Stimulated activated CD8-positive, alpha-beta memory T cell treated with anti-CD3 and anti-CD28 coated beads, Interleukin-4, amount 100 ng/mL, for 1 hour (primary cell): Measurements from ENCODE around the gene SLC6A17.

Experiments used
- DNase-seq, 2 donors: peaks; one replicate each; pipeline ENCODE4 v3.0.0-alpha.2; 2020; ENCODE audit warnings: low read depth in 2 of 2, low spot score in 1 of 2

The SLC6A17 gene

DNA sequence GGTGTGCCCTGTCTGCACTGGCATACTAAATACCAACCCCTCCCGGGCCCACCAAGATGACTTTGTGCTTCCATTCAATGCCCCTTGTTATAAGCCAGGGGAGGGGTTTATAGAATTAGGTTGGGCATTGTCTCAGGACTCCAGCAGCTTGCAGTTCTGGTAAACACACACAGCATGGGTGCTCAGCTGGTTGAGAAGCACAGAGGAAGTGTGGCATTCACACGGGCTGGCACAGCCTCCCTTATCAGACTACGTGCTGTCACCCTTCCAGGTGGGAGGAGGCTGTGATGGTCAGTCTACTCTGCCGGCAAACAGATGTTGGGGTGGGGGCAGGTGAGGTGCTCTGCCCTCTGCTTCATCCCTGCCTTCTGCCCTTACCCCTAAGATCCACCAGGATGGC, 15.0 kb upstream of the SLC6A17 start:
- no peak for DNase-seq

DNA sequence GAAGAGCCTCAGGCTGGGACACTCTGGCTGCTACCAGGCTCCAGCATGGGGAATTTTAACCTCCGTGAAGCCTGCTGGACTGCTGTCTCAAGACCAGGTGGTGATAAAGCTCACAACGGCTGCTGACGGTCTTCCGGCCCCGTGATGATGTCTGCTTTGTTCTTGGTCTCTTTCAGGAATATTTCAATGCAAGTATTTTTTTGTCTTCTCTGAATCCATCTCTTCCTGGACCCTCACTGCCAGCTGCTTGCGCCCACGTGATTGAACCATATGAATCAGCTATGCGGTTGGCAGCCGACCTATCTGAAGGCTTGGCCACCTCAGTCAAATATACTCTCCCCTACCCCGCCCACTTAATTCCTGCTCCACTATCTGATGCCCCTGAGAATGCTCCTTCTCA, 14.6 kb upstream of the SLC6A17 start:
- DNase-seq: no peak

DNA sequence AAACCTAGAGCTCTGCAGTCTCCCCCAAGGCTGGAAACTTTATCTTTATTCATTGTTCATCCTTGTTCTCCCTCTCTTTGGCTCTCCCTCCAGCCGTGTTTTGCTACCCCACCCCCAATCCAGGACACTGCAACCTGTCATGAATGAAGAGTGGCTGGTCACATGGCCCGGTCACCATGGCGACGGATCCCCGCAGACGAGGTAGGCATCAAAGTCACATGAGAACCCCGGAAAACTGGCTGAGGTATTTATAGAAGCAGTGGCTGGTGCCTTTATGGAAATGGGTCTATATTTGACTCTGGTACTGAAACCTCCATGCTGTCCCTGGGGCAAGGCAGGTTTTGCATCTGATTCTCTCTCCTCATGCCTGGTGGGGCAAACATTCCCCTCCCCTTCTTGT, 13.4 kb upstream of the SLC6A17 start:
- DNase-seq: no peak

DNA sequence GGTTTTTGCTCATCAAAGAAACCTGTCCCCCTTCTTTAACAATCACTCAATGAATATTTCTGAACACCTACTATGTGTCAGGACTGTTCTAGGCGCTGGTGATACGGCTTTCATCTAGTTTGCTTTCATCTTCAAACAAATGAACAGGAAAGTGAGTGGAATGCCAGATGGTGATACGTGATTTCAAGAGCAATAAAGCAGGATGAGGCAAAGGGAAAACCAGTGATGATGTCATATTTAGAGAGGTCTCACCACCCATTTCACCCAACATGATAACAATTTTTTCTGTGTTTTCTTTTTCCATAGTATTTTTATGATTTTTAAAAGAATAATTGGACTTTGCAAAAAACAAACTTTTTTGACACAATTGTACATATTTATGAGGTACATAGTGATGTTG, 11.3 kb upstream of the SLC6A17 start:
- no peak for DNase-seq

DNA sequence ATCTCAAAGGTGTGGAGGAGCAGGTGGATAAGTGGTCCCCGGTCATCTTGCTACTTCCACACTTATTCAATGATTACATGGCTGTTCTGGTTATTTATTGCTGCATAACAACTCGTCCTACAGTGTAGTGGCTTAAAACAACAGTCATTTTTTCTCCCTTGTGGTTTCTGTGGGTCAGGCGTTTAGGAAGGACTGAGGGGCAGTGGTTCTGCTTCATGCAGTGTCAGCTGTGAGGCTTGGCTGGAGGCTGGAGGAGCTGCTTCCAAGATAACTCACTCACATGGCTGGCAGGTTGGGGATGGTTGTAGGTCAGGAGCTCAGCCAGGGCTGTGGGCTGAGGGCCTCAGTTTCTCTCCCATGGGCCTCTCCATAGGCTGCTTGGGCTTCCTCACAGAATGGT, 5.9 kb upstream of the SLC6A17 start:
- no peak for DNase-seq

DNA sequence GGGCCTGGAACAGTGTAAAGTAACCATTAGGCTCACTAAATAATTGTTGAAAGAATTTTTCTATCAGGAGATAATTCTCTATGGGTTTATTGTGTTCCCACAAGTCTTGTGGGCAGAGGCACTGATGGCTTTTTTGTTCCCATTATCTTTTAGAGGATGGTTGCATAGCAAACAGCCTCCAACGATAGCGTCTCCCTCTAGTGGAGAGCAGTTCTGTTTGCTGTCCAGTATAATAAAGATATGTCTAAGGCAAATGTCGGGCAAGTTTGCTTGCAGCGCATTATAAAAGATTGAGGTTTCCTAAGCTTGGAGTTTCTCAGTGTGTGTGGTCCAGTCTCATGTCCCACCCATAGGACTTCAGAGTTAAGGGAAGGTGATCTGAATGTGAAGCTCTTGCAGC, 1.3 kb upstream of the SLC6A17 start:
- no peak for DNase-seq

DNA sequence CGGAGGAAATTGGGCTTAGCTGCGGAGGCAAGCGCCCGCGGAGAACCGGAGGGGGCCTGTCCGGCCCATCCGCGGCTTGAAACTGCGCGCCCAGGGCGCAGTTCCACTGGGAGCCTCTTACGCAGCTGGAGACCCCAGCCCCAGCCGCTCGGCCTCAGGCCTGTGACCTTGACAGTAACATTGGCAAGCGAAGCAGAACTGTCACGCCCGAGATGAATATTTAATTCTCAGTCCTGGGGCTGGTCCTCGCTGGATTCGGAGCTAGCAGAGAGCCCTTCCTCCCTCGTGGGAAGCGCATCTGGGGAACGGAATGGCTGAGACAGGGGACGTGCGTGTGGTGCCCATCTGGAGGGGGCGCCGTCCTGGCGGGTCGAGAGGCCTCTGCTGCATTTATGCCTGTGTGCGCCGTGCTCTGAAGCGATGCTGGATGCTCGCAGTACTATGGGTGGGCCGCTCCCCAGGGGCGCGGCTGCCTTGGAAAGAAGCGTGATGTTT, 928 bp downstream of the SLC6A17 start:
- DNase-seq: no peak

DNA sequence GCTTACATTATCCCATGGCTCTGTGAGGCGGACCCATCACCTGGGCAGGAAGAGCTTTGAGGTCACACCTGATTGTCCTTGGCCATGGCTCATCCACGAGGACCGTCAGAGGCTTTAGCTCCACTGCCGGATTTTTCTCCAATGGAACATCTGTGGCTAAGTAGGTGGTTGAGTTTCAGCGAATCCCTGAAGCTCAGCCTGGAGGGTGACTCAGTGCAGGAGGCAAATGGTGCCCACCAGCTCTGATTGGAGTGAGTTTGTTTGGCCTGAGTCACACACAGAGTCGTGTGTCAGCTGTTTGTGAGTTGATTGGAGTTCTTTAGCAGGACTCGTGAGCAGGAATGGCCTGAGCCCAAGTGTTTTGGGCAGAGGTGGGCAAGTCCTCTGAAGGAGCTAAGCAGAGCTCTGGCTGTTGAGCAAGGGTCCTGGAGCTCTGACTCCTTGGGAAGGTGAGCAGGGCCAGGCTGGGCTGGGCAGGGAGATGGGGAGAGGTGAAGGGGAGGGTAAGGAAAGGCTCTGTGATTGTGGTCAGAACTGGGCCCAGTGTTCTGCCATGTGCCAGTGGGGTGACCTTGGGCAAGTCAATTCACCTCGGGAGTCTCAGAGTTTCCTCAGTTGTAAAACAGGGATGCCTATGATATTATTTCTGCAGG, 2.0 kb downstream of the SLC6A17 start:
- no peak for DNase-seq

DNA sequence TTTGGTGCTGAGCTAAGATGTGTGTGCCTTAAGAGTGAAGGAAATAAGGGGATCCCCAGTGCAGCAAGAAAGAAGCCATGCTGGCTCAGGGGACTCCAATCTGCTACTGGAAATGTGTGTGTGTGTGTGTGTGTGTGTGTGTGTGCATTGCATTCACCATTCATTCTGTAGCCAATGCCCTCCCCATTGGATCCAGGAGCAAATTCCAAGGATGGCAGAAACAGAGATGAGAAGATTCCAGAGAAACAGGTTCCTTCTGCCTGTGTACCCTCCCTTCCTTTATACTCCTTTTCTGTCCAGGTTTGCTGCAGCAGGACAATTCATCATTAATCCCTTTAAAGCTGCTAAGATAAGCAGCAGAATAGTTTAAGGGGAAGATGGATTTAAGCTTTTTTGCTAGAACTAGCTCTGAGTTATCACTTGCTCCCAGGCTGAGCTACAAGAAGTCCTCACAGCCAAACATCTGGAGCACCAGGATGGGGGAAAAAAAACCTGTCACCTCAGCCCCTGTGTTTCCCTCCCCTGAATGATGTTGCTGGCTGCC, 3.2 kb downstream of the SLC6A17 start:
- no peak for DNase-seq

DNA sequence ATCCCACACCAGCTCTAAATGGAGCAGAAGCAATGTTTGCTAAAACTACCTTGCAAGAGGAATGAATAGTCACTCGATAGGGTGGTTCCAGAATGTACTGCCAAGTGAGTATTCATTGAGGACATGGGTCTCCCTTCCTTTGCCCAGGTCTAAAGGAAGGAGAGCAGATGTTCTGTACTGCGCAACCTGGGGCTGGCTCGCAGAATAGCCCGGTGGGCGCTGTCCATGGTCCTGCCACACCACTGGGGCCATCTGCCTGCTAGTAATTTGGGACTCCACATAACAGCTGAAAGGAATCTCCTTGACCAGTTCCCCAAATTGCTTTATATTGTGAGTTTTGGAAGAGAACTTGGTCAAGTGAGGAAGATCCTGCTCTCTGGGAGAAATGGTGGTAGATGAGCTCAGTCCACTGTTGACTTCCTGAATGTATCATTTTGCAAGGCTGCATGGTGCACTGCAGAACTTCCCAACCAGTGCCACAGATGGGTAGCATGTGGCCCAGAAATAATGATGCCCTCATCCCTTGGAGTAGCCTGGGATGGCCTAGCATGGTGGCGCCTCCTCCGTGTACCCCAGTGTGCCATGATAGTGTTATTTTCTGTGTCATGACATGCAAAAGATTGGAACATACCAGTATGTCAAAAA, 5.7 kb downstream of the SLC6A17 start:
- peak in 1 of 2 donors; percentile 3 for DNase-seq

DNA sequence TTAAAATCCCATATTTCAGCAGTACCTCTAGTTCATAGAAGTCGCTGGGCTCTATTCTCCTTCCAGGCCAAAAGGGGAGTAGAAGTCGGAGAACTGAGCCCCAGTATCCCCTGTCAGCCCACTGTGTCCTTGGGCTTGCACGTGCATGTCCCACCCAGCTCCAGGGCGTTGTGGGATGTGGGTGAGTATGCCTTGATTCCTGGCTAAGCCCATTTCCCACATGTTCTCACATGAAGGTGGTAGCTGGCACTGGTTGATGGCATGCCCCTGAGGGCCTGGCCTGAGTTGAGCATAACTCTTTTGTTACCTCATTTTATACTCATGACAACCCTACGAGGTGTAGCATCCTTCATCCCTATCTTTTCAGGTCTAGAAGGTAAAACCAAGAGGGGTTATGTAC, 8.0 kb downstream of the SLC6A17 start:
- no peak for DNase-seq

DNA sequence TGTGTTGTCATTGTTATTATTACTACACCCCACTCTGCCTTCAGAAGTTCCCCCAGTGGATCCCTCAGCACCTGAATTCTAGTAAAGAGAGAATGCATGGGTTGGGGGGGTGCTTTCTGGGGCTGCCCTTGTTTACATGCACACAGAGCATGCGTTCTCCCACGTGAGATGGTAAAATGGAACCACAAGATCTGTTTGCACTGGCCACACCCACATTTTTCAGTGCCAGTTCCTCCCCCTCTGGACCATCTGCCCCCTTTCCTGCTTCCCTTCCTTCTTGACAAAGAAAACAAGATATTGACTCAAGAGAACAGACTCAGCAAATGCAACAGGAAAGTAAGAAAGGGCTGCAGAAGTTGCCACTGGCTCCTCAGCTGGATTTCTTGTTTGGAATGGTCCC, 8.9 kb downstream of the SLC6A17 start:
- DNase-seq: no peak

DNA sequence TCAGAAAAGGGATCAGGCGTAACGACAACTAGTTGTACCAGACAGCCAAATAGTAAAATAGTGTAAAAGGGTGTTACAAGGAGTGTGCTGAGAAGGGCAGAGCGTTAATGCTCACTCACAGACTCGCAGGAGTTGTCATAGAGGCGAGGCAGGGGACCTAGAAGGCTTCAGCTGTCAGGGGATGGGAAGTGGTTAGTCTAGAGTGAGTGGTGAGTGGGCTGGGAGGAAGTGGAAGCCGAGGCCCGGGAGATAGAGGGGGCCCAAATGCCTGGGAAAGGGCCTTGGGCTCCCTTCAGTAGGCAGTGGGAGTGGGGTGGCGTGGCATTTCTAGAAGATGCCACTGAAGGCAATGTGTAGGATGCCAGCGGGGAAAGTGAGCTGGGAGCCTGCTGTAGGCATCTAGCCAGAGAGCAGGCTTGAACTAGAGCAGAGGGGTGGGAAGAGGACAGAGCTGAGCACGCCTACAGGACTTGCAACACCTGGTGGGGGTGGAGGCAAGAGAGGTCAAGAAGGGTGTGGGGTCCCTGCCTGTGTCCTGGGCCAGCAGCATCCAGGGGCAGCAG, 10.3 kb downstream of the SLC6A17 start:
- no peak for DNase-seq

DNA sequence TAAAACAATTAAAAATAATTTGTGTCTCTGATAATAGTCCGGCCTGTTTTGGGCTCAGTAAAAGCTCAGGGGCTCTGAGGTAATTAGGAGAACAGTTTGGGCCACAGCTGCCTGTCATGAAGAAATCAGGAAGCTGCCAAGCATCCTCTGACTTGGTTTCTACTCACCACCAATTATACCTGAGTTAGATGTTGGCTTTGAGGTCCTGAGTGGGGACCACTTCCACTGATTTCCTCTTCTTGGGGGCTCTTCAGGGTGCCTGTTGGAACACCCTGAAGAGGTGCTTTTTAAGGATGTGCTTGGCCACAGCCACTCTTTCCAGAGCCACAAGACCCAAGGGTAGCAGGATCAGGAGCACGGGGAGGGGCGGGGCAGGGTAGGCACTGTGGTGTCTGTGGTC, 10.9 kb downstream of the SLC6A17 start:
- DNase-seq: no peak

DNA sequence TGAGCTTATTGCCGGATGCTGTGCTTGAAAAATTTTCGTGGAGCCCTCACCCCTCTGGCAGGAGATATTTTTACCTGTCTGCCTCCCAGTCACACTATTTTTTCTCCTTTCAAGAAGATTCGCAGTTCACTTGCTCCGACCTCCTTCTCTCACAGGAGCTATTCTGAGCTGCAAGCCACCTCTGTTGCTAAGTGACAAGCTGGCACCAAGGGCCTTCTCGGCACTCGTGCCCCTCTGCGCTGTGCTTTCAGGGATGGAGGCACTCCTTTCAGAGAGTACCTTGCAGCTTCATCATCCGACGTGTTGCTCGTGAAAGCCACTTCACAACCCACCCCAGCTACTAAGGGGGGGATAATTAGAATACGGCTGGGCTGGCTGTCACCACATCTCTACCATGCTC, 11.6 kb downstream of the SLC6A17 start:
- DNase-seq: no peak

DNA sequence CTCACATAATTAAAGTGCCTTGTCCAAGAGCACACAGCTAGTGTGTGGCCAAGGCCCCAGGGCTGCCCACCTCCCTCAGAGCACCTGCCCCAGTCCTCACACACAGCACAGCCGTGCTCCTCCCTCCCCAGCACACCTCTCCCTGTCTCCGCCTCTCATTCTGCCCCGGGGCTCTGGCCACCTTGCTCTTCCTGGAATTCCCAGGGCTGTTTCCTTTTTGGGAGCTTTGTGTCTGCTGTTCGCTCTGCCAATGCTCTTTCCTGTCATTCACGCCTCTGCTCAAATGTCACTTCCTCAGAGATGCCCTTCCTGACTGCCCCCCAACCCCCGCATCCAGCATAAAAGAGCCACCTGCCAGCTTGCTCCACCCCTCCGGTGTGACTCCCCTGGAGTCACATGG, 13.3 kb downstream of the SLC6A17 start:
- no peak for DNase-seq

DNA sequence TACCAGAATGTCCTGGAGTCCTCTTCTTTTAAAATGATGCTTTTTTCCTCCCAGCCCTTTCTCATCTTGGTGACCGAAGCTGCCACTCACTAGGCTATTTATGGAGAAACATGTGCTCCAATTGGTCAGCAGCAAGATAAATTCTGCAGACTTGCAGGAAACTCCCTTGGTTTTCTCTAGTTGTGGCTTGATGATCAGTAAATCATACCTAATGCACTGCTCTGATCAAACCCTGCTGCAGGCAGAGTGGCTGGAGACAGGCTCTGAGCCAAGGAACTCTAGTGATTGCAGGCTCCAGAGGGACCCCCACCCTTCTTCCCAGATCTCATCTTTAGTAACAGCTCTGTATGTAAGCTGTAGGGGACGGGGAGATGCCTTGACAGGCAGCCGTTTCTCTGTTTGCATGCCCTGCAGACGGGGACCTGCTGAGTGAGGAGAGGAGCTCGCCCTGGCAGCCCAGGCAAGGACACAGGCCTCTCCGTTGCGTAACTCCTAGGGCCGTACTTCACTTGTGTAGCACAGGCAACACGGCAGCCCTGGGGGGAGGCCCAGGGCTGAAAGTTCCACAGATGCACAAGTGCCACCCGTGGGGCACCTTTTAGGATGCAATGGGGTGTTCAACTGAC, 14.5 kb downstream of the SLC6A17 start:
- no peak for DNase-seq

DNA sequence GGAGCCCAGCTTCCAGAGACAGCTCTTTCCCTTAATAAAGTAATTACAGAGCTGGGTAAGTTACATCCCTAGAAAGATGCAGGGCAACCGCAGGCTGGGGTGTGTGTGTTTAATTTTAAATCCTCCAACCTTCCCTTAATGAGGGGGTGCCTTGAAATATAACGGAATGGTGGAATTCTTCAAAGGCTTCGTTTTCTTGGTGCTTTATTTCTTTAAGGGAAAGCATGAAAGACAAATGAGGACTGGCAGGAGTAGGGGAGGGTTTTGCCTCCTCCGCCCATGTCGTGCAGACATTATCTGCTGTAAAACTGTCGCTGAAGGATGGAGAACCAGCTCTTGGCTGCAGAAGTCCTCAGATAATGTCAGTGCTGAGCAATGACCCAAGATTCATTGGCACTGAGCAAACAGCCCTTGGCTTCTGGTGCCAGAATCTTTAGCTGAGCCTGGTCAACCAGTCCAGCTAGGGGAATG, 15.5 kb downstream of the SLC6A17 start:
- no peak for DNase-seq

DNA sequence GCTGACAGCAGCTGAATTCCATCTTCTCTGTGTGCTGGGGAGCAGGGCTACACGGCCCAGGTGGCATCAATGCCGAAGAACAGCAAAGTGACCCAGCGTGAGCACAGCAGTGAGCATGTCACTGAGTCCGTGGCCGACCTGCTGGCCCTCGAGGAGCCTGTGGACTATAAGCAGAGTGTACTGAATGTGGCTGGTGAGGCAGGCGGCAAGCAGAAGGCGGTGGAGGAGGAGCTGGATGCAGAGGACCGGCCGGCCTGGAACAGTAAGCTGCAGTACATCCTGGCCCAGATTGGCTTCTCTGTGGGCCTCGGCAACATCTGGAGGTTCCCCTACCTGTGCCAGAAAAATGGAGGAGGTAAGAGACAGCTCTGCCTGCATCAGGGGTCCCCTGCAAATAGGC, 16.6 kb downstream of the SLC6A17 start:
- DNase-seq: no peak

DNA sequence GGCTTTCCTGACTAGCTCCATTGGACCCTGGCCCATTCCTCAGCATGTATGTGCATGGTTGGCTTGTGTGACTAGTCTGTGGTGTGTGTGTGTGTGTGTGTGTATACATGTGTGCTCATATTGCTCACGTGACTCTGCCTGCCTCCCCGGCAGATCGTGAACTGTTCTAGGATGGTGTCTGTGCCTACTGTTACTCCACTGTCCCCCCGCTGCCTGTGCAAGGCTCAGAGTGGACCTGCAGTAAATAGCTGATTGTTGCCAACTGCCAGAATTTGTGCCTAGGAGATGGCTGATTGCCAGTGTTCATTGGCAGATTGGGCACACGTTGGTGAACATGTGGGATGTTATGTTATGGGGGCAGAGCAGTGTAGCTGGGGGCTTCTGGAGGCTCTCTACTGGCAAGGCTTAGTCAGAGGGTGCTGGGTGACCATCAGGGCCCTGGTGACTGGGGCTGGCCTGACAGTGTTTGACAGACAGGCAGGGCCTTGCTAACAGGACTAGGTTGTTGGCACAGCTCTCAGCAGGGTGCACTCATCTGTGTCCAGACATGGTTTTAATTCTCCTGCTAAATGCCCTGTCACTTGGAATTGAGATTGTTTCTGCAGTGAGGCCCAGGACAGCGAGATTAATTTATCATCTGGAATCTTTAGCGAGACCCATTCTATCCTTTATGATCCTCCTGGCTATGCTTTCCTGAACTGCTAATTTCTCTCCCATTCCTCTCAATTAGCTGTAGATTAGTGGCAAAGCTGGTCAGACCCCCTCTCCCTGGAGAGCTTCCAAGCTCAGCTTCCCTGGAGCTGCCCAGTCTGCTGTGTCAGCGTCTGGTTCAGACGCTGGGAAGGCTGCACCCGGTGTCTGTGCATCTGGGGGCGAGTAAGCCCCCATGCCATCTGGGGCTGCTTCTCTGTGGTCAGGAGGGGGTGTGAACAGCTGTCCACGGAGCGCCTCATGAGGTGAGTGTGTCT, 20.8 kb downstream of the SLC6A17 start:
- no peak for DNase-seq

DNA sequence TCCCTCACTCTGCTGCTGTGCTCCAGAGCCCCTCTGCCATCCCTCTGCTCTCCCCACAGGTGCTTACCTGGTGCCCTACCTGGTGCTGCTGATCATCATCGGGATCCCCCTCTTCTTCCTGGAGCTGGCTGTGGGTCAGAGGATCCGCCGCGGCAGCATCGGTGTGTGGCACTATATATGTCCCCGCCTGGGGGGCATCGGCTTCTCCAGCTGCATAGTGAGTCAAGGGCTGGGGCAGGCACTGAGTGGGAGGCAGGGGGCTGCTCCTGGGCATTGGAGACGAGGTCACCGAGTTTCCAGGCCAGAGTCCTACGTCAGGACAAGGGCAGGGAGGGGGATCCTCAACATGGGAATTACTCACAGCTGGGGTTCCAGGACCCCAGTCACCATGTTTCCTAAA, 21.7 kb downstream of the SLC6A17 start:
- DNase-seq: no peak
